T-helper 1 cell (primary cell): ENCODE results near the gene PIGQ.

ENCODE experiments used
- DNase-seq, 5 donors: peaks; one replicate each; pipeline ENCODE4 v3.0.0-alpha.2; 2012 to 2020

The PIGQ gene

DNA sequence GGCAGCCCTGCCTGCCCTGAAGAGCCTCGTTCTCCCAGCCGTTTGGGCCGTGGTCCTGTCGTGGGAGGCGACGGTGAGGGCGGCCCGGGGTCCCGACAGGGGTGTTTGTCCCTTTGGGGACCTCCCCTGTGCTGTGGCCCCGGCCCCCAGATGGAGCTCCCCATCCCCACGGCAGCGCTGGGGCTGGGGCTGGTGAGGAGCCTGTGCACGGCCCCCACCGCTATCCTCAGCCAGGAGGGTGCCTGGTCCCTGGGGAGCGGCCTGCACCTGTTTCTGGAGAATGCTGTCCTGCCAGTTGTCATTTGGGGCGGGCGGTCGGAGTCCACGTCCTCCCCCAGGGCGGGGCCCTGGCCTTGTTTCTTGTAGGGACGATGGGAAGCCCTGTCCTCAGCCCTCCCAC, 35.6 kb upstream of the PIGQ start:
- no peak for DNase-seq

DNA sequence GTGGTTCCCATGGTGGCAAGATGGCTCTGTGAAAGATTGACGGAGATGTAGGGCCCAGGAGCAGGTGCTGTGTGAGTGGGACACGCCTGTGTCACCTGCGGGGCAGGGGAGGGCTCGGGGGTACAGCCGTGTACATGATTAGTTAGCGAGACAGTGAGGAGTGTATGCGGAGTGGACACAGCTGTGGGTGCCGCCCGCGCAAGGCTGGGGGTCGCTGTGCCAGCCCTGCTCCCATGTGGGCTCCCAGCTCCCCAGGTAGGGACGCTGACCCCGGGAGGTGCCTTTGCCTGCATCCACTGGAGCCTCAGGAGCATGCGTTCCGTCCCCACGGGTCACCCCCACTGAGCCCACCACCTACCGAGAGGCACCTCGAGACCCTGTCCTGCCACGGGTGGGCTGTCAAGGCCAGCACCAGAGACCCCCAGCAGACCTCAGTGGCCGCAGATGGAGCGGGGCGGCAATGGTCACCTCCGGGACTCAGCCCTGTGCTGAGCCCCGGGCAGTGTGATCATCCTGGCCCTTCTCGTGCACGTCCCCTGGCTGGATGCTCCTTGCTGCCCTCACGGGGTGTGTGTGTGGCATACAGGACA, 34.8 kb upstream of the PIGQ start:
- no peak for DNase-seq

DNA sequence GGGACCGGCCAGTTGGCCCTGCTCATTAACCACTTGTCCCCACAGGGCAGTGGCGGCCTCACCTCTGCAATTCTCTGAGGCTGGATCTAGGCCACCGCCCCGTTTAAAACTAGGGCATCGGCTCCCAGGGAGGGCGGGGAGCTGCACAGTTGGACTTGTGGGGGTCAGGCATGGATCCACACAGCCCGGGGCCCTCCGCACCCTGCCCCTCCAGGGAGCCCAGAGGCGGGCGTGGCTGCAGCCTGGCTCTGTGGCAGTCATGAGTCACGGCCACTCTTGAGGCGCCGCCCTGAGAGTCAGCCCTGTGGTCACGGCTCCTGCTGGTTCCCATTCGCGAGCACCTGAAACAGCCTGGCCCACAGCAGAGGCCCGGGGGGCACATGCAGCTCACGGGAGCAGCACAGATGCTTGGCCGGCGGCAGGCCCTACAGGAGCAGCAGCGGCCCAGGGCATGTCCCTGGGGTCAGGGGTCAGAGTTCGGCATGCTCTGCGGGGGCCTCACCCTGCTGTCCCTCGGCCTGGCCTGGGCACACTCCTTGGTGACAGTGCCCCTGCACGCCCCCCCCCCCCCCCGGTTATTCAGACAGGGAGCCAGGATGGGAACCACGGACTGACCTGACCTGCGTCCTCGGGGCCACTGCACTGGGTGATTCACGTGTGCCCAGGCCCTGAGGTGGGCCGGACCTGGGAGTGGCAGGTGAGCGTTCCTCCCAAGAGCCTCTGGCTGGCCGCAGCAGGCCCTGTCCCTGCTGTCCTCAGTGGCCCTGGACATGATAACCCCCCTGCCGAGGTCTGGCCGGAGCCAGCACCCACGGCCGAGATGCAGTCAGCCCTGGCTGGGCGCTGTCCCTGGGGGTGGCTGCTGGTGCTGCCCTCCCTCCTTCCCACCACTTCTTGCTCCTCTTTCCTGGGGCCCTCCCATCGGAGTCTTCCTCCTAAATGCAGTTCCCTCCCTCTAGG, 34.0 kb upstream of the PIGQ start:
- DNase-seq = no peak

DNA sequence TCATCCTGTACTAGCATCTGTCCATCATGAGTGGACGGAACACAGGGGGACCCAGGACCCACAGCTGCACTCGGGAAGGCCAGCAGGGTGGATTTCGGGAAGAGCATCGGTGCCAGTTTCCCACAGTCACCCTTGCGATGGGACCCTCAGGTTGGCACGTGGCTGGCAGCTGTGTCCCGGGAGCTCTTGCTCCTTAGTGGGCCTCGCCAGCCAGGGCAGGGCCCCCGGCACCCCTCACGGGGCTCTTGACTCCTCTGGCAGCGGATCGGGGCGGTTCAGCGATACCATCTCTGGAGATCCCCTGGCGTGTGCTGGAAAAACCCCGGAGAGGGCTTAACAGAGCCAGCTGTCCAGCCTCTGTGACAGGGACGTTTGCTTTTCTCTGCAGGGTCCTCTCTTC, 33.0 kb upstream of the PIGQ start:
- DNase-seq = no peak

DNA sequence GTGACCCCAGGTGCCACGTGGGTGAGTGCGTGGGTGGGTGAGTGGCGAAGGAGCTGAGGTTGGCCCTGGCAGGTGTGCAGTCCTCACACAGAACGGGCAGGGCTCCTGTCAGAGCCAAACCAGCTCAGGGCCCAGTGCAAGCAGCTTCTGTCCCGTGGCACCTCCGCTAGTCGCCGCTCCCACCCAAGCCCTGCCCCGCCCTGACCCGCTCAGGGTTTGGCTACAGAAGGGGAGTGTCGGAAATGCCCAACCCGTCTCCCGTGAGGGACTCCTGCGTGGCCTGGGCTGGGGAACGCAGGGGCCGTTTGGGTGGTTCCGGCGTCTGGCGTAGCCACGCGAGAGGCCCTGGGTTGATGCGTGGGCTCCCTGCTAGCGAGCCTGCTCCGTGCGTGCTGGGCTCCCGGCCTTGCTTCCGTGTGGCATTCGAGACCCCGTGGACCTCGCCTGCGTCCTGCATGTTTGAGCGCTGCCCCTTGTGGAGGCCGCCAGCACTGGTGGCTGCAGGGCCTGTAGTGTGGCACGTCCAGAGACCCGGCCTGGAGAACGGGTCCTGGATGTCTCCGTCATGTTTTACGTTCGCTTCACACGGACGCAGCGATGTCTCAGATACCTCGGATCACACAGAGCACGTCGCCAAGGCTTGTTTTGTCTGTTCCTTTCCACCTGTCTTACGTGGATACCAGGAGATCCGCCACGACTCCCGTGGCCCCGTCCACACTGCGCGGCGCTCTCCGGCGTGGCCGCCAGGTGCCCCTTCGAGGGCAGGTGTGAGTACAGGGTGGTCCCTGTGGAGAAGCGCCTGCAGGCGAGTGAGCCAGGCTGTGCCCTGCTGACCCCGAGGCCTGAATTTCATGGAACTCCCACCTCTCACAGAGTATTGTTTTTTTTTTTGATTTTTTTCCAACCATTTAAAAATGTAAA, 32.1 kb upstream of the PIGQ start:
- no peak for DNase-seq

DNA sequence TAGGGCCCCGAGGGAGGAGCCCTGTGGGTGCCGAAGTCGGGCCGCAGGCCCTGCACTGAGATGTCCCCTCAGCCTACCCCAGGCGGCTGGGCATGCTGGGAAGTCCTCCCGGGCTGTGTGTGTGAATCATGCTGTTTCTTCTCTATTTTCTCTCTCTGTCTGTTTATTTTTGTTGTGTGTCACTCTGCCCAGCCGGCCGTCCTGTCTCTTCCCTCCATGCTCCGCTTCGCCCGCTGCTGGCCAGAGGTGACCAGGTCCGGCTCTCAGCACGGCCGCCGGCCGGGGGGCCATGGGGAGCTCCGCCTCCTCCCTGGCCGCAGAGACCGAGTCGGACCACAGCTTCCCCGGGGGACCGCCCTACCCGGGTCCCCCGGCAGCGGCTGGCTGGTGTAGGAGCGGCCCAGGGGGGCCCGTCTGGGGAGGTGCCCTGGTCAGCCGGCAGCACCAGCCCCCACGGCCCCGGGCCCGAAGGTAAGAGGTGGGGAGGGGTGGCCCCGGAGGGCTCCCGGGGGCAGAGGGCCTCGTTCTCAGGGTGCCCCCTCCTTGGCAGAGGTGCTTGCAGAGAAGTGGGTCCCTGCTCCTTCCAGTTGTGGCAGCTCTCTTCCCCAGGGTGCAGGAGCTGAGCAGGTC, 29.8 kb upstream of the PIGQ start:
- DNase-seq = no peak

DNA sequence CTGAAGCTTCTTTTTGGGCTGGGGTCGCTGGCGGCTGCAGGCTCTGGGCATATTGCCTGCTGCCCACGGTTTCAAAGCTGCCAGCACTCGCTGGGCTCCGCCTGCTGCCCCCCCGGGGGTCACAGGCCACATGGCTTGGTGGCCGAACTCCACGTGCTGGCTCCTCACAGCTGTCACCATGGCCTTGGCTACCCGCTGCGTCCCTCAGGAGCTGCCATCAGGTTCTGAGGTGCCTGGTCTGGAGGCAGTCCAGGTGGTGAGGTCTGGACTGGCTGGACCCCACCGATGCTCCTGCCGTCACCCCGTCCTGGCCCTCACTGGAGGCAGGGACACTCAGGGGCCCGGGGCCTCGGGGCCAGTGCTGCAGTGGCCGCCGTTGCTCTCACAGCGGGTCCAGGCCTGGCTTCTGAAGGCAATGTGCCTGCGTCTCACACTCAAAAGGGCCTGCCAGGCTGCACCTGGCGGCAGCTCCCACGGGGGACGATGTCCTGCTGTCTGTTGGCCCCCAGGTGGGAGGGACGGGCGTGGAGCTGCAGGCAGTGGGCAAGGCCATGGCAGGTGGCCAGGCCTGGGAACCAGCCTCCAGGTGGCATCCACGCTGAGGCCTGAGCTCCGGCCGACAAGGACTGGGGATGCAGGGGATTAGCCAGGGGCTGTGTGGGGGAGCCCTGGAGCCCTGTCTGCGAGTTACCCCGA, 29.0 kb upstream of the PIGQ start:
- no peak for DNase-seq

DNA sequence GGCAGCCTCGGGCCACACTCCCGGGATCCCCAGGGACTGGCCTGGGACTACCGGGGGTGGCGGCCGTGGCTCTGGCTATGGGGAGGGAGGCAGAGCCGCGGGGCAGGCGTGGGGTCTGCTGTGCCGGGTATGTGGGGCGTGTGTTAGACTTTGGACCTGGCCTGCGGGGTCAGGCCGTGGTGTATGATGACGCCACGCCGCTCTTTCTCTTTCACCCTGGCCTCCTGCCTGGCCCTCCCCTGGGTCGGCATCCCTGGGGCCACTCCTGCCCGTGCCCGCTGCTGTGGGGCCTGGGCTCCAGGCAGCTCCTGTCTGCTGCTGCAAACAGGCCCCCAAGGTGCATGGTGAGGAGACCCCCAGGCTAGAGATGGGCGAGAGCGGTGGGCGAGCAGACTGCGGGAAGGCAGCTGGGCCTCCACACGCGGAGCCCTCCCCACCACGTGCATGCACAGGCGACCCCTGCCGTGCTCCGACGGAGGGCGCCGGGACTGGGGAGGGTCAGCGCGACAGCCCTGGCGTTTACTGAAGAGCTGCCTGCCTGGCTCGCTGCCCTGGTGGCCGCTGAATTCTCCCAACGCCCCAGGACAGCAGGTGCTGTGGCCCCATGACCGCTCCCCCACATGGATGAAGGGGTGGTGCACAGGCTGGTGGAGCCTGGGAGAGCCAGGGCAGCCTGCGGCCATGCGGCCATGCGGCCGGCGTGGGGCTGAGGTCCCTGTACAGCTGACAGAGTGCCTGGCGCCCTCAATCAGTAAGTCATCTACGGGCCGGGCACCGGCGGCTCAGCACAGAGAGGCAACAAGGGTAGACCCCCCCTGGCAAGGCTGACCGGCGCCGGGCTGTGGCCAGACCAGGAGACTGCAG, 26.2 kb upstream of the PIGQ start:
- DNase-seq = no peak

DNA sequence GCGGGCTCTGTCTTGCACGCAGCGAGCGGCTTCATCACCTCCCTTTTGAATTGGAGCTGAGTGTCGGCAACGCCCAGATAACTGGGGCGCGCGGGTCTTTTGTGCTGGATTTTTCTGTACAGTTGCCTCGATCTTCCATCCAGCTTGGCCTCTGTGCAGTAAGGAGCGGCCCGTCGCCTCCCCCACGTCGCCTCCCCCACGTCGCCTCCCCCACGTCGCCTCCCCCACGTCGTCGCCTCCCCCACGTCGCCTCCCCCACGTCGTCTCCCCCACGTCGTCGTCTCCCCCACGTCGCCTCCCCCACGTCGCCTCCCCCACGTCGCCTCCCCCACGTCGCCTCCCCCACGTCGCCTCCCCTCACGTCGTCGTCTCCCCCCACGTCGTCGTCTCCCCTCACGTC, 25.3 kb upstream of the PIGQ start:
- no peak for DNase-seq

DNA sequence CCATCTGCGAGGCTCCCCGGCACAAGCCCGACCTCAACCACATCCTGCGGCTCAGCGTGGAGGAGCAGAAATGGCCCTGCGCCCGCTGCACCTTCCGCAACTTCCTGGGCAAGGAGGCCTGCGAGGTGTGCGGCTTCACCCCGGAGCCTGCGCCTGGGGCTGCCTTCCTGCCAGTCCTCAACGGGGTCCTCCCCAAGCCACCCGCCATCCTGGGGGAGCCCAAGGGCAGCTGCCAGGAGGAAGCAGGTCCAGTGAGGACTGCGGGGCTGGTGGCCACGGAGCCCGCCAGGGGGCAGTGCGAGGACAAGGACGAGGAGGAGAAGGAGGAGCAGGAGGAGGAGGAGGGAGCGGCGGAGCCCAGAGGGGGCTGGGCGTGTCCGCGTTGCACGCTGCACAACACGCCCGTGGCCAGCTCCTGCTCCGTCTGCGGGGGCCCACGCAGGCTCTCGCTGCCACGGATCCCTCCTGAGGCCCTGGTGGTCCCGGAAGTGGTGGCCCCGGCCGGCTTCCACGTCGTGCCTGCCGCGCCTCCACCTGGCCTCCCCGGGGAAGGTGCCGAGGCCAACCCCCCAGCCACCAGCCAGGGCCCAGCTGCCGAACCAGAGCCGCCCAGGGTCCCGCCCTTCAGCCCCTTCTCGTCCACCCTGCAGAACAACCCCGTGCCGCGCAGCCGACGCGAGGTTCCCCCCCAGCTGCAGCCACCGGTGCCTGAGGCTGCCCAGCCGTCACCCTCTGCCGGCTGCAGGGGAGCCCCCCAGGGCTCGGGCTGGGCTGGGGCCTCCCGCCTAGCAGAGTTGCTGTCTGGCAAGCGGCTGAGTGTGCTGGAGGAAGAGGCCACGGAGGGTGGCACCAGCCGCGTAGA, 22.6 kb upstream of the PIGQ start:
- peak in 4 of 5 donors; percentile 37 to 45 (median 42) for DNase-seq

DNA sequence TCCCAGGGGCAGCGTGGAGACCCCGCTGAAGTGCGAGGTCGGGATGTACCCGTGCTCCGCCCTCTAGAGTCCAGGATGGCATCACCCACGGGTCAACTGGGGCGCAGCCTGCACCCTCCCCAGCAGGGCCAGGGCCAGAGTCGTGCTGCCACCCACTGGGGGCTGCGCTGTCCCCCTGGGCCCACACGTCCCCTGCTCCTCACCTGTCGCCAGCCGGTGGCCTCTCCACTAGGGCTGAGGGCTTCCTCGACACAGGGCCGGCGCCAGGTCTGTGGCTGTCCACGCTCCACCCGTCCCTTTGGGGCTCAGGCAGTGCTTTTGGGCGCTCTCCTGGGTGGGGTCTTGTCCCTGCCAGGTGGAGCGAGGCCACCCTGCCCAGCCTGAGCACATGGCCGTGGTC, 21.2 kb upstream of the PIGQ start:
- no peak for DNase-seq

DNA sequence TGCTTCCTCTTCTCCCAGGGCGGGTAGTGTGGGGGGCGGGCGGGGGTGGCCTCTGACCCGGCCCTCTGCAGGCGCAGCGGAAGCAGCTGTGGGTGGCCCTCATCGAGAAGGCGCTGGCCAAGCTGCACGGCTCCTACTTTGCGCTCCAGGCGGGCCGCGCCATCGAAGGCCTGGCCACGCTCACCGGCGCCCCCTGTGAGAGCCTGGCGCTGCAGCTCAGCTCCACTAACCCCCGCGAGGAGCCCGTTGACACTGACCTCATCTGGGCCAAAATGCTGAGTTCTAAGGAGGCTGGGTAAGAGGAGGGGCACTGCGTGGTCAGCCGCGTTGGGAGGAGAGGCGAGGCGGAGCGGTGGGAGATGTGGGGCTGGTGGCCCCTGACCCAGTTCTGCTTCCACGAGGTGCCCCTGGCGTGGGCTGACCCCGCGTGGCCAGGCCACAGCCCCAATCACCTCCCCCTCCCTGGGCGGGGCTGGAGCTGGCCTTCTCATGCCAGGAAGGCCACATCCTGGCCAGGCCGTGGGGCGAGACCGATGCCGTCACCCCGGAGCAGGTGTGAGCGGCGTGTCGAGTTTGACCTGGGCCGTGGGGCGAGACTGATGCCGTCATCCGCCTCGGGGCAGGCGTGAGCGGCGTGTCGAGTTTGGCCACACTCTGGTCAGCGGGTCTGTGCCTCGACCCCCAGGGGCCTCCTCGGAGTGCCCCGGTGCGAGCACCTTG, 20.1 kb upstream of the PIGQ start:
- no peak for DNase-seq

DNA sequence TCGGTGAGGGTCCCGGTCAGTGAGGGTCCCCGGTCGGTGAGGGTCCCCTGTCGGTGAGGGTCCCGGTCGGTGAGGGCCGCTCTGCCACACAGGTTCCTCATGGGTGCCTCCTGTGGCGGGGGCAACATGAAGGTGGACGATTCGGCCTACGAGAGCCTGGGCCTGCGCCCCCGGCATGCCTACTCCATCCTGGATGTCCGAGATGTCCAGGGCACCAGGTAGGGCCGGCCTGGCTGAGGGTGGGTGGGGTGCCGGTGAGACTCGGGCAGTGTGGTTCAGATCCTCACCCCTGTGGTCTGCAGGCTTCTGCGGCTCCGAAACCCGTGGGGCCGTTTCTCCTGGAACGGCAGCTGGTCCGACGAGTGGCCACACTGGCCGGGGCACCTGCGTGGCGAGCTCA, 18.6 kb upstream of the PIGQ start:
- no peak for DNase-seq

DNA sequence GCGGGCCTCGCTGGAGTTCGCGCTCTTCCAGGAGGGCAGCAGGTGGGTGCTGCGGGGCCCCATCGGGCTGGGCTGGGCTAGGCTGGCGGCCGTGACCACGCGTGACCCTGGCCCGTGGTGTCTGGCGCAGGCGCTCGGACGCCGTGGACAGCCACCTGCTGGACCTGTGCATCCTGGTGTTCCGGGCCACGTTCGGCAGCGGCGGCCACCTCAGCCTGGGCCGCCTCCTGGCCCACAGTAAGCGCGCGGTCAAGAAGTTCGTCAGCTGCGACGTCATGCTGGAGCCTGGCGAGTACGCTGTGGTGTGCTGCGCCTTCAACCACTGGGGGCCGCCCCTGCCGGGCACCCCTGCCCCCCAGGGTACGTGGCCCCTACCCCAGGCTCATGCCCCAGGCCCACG, 17.6 kb upstream of the PIGQ start:
- no peak for DNase-seq

DNA sequence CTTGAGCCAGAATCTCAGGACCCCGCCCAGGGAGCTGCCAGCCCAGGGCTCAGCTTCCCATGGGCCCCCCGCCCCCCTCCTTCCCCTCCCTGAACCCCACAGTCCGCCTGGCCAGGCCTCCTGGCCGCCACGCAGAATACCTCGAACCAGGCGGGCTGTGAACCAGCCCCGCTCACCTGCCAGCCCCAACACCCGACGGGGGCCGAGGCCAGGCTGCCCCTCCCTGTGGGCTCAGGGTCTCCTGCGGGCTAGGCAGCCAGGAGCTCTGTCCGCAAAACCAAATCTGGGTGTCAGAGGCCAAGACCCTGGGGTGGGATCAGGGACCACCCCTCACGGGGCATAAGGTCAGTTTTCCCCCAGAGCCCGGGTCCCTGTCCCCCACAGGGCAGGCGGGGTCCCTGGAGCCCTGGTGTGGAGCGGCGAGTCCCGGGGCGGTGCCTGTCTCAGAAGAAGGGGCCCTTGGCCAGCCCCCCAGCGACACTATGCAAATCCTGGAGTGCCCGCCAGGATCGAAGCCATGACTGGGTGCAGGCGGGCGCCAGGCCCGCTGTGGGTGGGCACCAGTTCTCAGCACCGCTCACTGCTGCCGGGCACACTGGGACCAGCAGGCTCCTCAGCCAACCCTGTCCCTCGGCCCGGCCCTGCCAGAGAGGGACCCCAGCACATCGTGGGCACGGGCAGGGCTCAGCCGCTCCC, 16.0 kb upstream of the PIGQ start:
- no peak for DNase-seq

DNA sequence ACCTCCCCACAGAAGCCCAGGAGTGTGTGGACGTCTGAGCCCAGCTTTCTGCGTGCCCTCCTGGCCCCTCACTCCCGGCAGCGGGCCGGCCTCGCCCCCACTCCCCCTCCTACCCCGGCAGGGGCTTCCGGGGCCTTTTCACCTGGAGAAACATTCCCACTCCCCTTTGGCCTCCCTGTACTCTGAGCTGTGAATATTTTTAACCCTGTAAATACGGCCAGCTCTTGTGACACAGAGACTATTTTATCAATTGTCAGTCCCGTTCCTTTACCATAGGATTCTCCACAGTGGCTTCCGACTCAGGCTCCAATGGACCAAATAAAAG, 15.5 kb upstream of the PIGQ start:
- DNase-seq = no peak

DNA sequence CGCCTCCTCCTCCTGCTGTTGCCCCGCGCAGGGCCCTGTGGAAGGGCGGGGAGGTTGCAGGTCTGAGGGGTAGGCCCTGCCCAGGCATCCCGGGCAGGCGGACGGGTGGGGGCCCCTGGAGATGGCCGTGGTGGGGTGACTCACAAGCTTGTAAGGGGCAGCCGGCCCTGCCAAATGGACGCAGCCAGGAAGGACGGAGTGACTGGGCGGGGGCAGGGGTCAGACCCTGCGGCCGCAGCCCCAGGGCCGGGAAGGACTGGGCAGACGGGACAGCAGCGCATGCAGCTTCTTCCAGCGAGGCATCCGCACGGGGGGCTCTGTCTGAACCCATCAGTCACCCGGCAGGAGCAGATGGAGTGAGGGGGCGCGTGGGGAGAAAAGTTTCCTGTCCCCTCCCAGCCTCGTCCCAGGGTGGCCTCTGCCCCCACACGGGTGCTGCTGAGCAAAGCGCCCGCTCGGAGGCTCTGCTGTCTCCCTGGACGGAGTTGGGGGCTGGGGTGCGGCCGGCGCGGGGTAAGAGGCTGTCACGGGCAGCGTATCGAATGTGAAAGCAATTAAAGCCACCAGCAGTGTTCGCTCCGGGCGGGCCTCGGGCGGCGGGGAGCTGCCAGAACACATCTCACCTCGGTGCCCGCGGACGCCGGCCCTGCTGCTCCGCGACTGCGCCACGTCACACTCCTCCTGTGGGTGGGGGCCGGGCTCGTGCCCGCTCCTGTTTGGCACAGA, 15.0 kb upstream of the PIGQ start:
- DNase-seq = no peak
